Neural progenitor cell (in vitro differentiated cells): ENCODE results near the gene IPO9.

Experiments used
- EZH2 ChIP-seq: fragments of 200-600 bp; sonication (generic); IDR thresholded peaks from 2 replicates; pipeline ENCODE4 v1.6.1; 2017; ENCODE audit warnings: antibody characterized with exemption, mild to moderate bottlenecking, moderate library complexity
- EZH2phosphoT487 ChIP-seq: fragments of 200-600 bp; sonication (generic); IDR thresholded peaks from 2 replicates; pipeline ENCODE4 v1.6.1; 2017; ENCODE audit warnings: antibody characterized with exemption
- TF ChIP-seq, protein P1 (sequence below): fragments of 200-600 bp; sonication (generic); IDR thresholded peaks from 2 replicates; pipeline ENCODE4 v1.5.1; 2017; ENCODE audit warnings: antibody characterized with exemption, mild to moderate bottlenecking

DNA sequence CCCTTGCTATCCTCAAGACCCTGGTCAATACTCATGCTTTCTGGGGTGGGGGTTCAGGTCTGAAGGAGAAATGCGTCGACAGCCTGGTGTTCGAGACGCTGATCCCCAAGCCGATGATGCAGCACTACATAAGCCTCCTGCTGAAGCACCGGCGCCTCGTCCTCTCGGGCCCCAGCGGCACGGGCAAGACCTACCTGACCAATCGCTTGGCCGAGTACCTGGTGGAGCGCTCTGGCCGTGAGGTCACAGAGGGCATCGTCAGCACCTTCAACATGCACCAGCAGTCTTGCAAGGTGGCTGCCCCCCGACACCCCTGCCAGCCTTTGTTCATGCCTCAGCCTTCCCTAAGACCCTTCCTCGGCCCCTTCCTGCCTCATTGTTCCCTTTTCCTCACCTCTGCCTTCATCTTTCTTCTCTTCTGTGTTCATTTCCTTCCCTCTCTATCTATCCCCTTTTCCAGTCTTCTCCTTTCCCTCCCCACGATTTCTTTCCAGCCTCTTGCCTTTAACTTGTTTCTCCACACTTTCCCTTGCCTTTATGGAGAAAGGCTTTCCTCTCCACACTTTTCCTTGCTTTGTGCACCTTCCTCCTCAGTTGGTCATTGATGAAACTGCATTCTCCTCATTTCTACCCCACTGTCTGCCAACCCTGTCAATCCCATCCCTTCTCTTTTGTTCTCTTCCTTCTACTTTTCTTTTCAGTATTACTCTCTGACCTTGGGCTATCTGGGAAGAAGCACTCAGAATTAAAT is 18.3 kb upstream of the IPO9 start:
- TF ChIP-seq, protein P1, sequence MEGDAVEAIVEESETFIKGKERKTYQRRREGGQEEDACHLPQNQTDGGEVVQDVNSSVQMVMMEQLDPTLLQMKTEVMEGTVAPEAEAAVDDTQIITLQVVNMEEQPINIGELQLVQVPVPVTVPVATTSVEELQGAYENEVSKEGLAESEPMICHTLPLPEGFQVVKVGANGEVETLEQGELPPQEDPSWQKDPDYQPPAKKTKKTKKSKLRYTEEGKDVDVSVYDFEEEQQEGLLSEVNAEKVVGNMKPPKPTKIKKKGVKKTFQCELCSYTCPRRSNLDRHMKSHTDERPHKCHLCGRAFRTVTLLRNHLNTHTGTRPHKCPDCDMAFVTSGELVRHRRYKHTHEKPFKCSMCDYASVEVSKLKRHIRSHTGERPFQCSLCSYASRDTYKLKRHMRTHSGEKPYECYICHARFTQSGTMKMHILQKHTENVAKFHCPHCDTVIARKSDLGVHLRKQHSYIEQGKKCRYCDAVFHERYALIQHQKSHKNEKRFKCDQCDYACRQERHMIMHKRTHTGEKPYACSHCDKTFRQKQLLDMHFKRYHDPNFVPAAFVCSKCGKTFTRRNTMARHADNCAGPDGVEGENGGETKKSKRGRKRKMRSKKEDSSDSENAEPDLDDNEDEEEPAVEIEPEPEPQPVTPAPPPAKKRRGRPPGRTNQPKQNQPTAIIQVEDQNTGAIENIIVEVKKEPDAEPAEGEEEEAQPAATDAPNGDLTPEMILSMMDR = no peak
- TF ChIP-seq EZH2phosphoT487 (no peak), EZH2 (no peak)
